GM12892 (cell line): Measurements from ENCODE around the gene ARL6IP5.

Experiments used
- POLR2A ChIP-seq: IDR thresholded peaks from 2 replicates; pipeline ENCODE4 v1.6.1; 2011; ENCODE audit warnings: low read depth, low read length, control low read depth
- POLR2AphosphoS5 ChIP-seq: IDR thresholded peaks from 2 replicates; pipeline ENCODE4 v1.6.1; 2011; ENCODE audit warnings: low read depth, low read length, control low read depth
- TAF1 ChIP-seq: IDR thresholded peaks from 2 replicates; pipeline ENCODE4 v1.6.1; 2011; ENCODE audit warnings: low read depth, mild to moderate bottlenecking, control low read depth, low read length, borderline replicate concordance

DNA sequence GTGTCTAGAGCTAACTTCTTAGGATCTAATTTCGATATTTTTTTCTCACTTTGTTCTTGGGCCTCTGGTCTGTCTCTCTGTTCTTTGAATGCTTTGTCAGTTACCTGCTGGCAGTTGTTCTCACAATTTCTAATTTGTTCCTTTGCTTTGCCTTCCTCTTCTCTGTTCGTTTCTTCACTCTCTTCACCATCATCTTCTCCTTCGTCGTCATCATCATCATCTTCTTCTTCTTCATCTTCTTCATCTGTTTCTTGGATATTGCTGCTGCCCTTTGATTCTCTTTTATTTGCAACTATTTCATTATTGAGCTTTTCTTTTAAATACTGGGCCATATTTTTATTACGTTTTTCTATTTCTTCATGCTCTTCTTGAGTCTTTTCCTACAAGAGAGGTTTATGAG lies 34.9 kb downstream of the ARL6IP5 start:
- TF ChIP-seq POLR2A (no peak), POLR2AphosphoS5 (no peak), TAF1 (no peak)
